Kidney (tissue), 14 donors: ENCODE measurements around the gene ZNF710. TPM values are rescaled to one million over a fixed set of nuclear protein-coding genes. Genes with fewer than 3 reads are reported as not detected.

Source experiments
- DNase-seq, 5 donors: peaks; one replicate each; pipeline ENCODE4 v3.0.0-alpha.2; 2013 to 2020
- FAIRE-seq: peaks from 2 replicates; lab custom pipeline; 2012; peaks lifted over from hg19 to GRCh38; lab: Jason Lieb, UNC
- H3K27ac ChIP-seq, 2 donors: one replicate each; pipeline ENCODE4 v1.7.0; 2013; ENCODE audit warnings: low read depth in 2 of 2, low read length in 2 of 2, inconsistent platforms in 1 of 2
- H3K27me3 ChIP-seq: one replicate; pipeline ENCODE4 v1.7.1; 2013; ENCODE audit warnings: low read length, inconsistent platforms; ENCODE audit not compliant: control insufficient read depth, insufficient read depth
- H3K36me3 ChIP-seq, 3 donors: one replicate each; pipeline versions ENCODE4 v1.7.0 to v1.7.1; 2013; ENCODE audit warnings: low read length in 3 of 3, control low read depth in 1 of 3, inconsistent platforms in 1 of 3; ENCODE audit not compliant: insufficient read depth in 3 of 3, control insufficient read depth in 2 of 3
- H3K4me1 ChIP-seq, 3 donors: one replicate each; pipeline versions ENCODE4 v1.7.0 to v1.7.1; 2013; ENCODE audit warnings: low read length in 3 of 3, inconsistent platforms in 1 of 3, low read depth in 1 of 3; ENCODE audit not compliant: control insufficient read depth in 2 of 3, insufficient read depth in 2 of 3
- H3K4me3 ChIP-seq, 3 donors: one replicate each; pipeline versions ENCODE4 v1.7.0 to v1.8.1; 2013; ENCODE audit warnings: low read length in 3 of 3, control low read depth in 1 of 3, inconsistent platforms in 1 of 3
- H3K9ac ChIP-seq, 3 donors: one replicate each; pipeline versions ENCODE4 v1.7.0 to v1.7.1; 2013; ENCODE audit warnings: low read length in 3 of 3, control low read depth in 1 of 3, inconsistent platforms in 1 of 3
- H3K9me3 ChIP-seq, 3 donors: one replicate each; pipeline versions ENCODE4 v1.7.0 to v1.7.1; 2013; ENCODE audit warnings: low read length in 3 of 3, control low read depth in 1 of 3, inconsistent platforms in 1 of 3; ENCODE audit not compliant: control insufficient read depth in 2 of 3, insufficient read depth in 1 of 3
- CTCF ChIP-seq: IDR thresholded peaks from 3 replicates; pipeline ENCODE4 v1.5.1; 2012; ENCODE audit warnings: mild to moderate bottlenecking, moderate library complexity, borderline replicate concordance; ENCODE audit not compliant: insufficient read depth; ENCODE audit errors: extremely low read depth
- intact Hi-C: fragments of 100-400 bp; cut with DNase I; formaldehyde crosslinking; loops from one replicate; pipeline ENCODE4 v1.11.1; 2022
- polyA plus RNA-seq: library from polyadenylated mRNA; stranded (reverse); fragments of 350-450 nt; fragmentation: Illumina TruSeq; extraction: RNeasy Lipid Tissue Mini Kit (QIAGEN cat#74804); gene quantifications from one replicate; pipeline ENCODE4 v1.2.3, GENCODE V29; 2014; ENCODE audit warnings: low read depth, low replicate concordance; ENCODE audit not compliant: insufficient read depth
- total RNA-seq: library from RNA; stranded (reverse); fragmentation: NEBNext Ultra II Directional; extraction: Animal tissue kit (Norgen Biotek cat#: 25700); gene quantifications from one replicate; pipeline ENCODE4 v1.2.1, GENCODE V29; 2021
- donor health status: control.
- donor health status: control.
- donor health status: control.
- donor health status: control.
- donor health status: control.
- donor health status: DM: yes; HTN: yes; CAD: no.
- donor health status: Normal renal cell carcinoma (clear cell type).

The ZNF710 gene
- total and polyA plus RNA-seq, 2 donors from 2014 or later = 11.0 to 17.0 TPM

DNA sequence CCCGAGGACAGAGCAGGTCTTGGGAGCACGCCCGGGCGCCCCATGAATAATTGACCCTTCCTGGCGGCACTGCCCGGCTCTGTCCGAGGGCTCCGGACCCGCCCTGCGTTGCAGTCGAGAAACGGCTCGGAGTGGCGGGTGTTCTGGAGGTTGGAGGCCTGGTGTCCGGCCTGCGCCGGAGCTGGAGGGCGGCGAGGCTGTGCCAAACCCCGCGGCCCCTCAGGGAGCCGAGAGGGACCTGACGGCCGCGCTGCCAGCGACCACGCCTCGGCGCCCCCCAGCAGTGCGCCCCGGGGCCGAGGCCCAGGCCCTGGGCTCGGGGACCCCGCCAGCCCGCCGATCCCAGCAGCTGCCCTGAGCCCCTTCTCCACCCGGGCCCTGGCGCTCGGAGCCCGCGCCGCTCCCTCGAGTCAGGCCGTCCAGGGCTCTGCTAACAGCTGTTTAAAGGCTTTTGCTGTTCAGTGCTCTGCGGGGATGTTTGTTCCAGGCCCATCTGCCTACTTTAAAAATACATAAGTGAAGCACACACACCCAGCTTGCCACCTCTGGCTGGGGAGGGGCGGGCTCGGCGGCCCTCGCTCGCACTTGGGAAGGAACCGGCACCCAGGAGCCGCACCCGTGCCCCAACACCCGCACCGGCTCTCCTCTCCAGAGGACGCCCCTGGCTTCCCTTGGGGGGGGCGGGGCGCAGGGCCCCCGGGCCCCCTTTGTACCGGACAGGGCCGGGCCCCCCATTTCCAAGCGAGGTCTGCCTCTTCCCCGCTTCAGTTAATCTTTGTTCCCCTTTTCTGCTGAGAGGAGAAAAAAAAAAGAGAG, 730 bp upstream of the ZNF710 start:
- H3K27me3 ChIP-seq = no peaks in the 10 kb centered on the region
- peak overlapping the region; percentile 18 to 87 for H3K27ac ChIP-seq
- FAIRE-seq (no peak), DNase-seq (peak in 4 of 5 donors; percentile 34 to 81 (median 62))
- H3K4me3 ChIP-seq = peak overlapping the region; percentile 65 to 85 (median 78)
- no peak for TF ChIP-seq CTCF
- H3K9ac ChIP-seq = peak overlapping the region; percentile 35 to 75 (median 68)
- no peaks in the 10 kb centered on the region for H3K36me3 ChIP-seq
- no peaks in the 10 kb centered on the region for H3K9me3 ChIP-seq
- intact Hi-C loops = no loop called here
- peaks cover 0 to 3% (median 3%) of the 10 kb centered on the region in 3 donors for H3K4me1 ChIP-seq

- Histone ChIP-seq H3K27ac (peak overlapping the region; percentile 37 to 72), H3K4me3 (peak overlapping the region; percentile 16 to 65 (median 48)), H3K4me1 (peaks cover 0 to 3% (median 3%) of the 10 kb centered on the region in 3 donors), H3K9me3 (no peaks in the 10 kb centered on the region), H3K9ac (no peak overlapping the region), H3K36me3 (no peaks in the 10 kb centered on the region), H3K27me3 (no peaks in the 10 kb centered on the region)
- DNase-seq (peak; percentile 55 to 87 (median 83)), FAIRE-seq (no peak)
- peak; percentile 25 for TF ChIP-seq CTCF
- intact Hi-C loops = no loop called here
These were observed 731 bp downstream of the ZNF710 start for GRCh38 chr15:90001683-90002427.

DNA sequence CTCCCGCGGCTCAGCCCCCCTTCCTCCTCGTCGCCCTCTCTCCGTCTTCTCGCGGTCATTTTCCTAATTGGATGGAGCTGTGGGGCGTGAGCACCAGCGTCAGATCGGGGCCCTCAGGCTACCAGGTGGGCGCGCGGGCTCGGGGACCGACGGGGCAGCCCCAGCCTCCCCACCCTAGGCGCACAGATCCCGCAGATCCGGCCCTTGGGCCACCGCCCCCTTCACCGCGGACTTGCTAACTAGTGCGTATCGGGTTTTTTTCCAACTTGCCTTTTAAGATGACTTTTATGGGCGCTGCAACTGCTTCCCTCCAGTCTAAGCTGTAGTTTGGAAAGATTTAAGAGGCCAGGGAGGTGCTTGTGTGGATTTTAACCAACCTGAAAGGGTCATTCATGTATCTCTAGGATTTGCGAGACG, 1.3 kb downstream of the ZNF710 start:
- H3K27ac ChIP-seq = peak overlapping the region; percentile 40 to 85
- no peaks in the 10 kb centered on the region for H3K9me3 ChIP-seq
- H3K36me3 ChIP-seq = no peaks in the 10 kb centered on the region
- no peak for TF ChIP-seq CTCF
- H3K4me3 ChIP-seq = peak overlapping the region; percentile 25 to 65 (median 62)
- peaks cover 0 to 3% (median 3%) of the 10 kb centered on the region in 3 donors for H3K4me1 ChIP-seq
- peak; percentile 65 to 83 (median 81) for DNase-seq
- intact Hi-C loops = no loop called here
- H3K27me3 ChIP-seq = no peaks in the 10 kb centered on the region
- peak overlapping the region in 2 of 3 donors; percentile 26 to 63 for H3K9ac ChIP-seq
- FAIRE-seq = no peak
